HFF-Myc (cell line): ENCODE measurements around the gene KIFC3.
"Not testable (repeated sequence)": the region's sequence is repeated elsewhere in the genome, so short reads cannot be mapped to it uniquely, and the experiment has no call there.

ENCODE experiments used
- DNase-seq: peaks from one replicate; pipeline ENCODE4 v3.0.0-alpha.2; 2011; ENCODE audit warnings: low read depth; ENCODE audit errors: extremely low read depth
- H3K4me3 ChIP-seq: replicated peaks from 2 replicates; pipeline ENCODE4 v1.5.1; 2011; ENCODE audit warnings: low read depth, mild to moderate bottlenecking, control low read depth, low read length
- CTCF ChIP-seq: IDR thresholded peaks from 2 replicates; pipeline ENCODE4 v1.5.1; 2012; ENCODE audit warnings: mild to moderate bottlenecking, low read depth, low read length, control low read depth; ENCODE audit errors: missing control alignments

The KIFC3 gene

GRCh38 chr16:57781349-57781740 lies 20.9 kb downstream of the KIFC3 start:
- no peak for DNase-seq
- no peak overlapping the region for H3K4me3 ChIP-seq
- TF ChIP-seq CTCF, result no peak

DNA sequence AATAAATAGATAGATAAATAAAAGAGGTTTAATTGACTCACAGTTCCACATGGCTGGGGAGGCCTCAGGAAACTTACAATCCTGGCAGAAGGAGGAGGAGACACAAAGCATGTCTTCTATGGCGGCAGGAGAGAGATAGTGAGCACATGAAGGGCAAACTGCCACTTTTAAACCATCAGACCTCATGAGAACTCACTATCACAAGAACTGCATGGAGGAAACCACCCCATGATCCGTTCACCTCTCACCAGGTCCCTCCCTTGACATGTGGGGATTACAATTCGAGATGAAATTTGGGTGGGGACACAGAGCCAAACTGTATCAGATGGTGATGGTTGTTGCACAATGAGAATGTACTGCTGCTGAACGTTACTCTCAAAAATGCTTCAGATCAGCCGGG lies 22.5 kb downstream of the KIFC3 start:
- not testable (repeated sequence) for DNase-seq, H3K4me3 ChIP-seq

DNA sequence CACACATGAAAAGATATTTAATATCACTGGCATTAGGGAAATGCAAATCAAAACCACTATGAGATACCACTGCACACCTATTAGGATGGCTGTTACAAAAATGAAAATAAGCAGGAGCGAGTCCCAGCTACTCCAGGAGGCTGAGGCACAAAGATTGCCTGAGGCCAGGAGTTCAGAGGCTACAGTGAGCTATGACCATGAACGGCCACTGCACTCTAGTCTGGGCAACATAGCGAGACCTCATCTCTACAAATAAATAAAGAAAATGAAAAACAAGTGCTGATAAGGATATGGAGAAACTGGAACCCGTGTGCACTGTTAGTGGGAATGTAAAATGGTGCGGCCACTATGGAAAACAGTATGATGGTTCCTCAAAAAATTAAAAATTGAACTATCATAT lies 23.6 kb downstream of the KIFC3 start:
- no peak for TF ChIP-seq CTCF
- no peak for DNase-seq
- H3K4me3 ChIP-seq, result no peak overlapping the region

DNA sequence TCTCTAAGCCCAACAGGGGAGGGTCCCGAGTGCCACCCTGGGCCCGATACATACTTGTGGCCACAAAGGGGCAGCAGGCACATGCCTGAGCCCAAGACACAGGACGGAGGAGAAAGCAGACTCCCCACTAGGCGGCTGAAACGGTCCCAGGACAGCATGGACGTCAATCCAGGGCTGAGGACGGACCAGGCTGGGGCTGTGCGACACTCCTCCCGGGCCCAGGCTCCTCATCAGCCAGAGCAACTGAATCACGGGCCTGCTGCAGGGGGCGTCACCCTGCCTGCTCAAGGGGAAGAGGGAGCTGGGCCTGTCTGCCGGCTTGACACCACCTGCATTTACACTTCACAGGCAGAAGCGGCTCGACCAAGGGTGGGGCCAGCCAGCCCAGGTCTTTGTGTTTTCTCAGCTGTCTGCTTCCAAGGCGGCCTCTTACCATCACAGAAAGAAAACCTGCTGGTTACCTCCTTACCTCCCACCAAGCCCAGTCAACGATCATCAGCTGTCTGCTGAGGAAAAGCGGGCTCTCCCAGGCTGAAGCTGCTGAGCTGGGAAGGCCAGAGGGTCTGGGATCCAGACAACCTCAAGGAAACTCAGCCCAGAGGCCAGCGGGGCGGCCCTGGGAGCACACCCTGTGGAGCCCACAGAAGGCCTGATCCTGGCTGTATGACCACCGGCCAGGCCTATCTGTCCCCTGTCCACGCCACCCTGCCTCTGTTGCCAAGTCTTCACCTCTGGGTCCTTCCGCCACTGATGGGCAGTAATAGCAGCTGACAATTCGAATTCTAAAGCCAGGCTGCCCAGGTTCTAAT lies 26.4 kb downstream of the KIFC3 start:
- no peak overlapping the region for H3K4me3 ChIP-seq
- no peak for DNase-seq
- peak; percentile 14 for TF ChIP-seq CTCF

DNA sequence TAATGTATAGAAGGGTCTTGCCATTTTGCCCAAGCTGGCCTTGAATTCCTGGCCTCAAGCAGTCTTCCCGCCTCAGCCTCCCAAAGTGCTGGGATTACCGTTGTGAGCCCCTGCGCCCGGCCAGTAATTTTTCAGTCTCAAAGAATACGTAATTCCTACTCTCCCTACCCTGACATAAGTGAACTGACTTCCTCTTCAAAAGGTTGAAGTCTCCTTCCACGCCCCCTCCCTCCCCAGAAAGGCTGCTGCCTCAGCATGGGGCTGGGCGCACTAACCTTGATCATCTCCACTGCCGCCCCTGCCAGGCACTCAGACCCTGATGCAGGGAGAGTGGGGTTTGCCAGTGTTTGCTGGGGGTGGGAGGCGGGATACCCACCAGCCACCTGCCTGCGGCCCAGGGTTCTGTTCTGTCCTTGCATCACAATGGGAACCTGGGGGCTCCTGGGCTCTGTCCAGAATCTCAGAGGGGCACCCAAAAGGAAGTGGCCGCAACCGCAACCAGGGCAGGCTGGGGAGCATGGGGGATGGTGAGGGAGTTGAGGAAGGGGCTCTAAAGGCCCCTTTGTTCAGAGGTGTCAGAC lies 27.5 kb downstream of the KIFC3 start:
- no peak overlapping the region for H3K4me3 ChIP-seq
- DNase-seq, result no peak
- no peak for TF ChIP-seq CTCF

- no peak for DNase-seq
- TF ChIP-seq CTCF, result no peak
- H3K4me3 ChIP-seq, result no peak overlapping the region
Measured at GRCh38 chr16:57773655-57774295, 28.5 kb downstream of the KIFC3 start.

- no peak for TF ChIP-seq CTCF
Measured at GRCh38 chr16:57773019-57773418, 29.3 kb downstream of the KIFC3 start.

More at GRCh38 chr16:57773019-57773418, 29.3 kb downstream of the KIFC3 start:
- H3K4me3 ChIP-seq, result no peak overlapping the region
- DNase-seq, result no peak
